GM12875 (cell line): ENCODE measurements around the gene ZNF627.

Experiments used
- H3K4me3 ChIP-seq: one replicate; pipeline ENCODE4 v1.5.1; 2011; ENCODE audit warnings: low read depth, low read length, control low read depth
- TF ChIP-seq, protein P1 (sequence below): IDR thresholded peaks from 2 replicates; pipeline ENCODE4 v1.5.1; 2011; ENCODE audit warnings: low read depth, mild to moderate bottlenecking, control low read depth, inconsistent platforms, low read length, moderate library complexity, borderline replicate concordance; ENCODE audit not compliant: insufficient read depth

Gene ZNF627

DNA sequence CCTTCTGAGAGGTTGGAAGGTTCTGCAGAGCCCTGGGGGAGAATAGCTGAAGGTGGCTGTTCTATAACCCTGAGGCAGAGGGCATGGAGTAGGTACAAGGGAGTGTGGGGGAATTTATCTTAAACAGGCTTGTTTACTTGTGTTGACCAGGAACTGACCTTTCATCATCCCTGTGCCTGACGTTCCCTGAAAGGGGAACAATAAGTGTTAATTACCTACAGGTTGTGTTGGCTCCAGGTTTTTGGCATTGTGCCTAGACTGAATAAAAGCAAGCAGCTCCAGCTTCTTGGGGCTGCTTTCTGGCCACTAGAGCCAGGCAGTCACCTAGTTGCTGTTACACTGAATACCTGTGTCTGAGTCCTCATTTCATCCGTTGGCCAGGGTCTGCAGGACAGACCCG lies 60.0 kb downstream of the ZNF627 start:
- no peak overlapping the region for H3K4me3 ChIP-seq
- TF ChIP-seq, protein P1, sequence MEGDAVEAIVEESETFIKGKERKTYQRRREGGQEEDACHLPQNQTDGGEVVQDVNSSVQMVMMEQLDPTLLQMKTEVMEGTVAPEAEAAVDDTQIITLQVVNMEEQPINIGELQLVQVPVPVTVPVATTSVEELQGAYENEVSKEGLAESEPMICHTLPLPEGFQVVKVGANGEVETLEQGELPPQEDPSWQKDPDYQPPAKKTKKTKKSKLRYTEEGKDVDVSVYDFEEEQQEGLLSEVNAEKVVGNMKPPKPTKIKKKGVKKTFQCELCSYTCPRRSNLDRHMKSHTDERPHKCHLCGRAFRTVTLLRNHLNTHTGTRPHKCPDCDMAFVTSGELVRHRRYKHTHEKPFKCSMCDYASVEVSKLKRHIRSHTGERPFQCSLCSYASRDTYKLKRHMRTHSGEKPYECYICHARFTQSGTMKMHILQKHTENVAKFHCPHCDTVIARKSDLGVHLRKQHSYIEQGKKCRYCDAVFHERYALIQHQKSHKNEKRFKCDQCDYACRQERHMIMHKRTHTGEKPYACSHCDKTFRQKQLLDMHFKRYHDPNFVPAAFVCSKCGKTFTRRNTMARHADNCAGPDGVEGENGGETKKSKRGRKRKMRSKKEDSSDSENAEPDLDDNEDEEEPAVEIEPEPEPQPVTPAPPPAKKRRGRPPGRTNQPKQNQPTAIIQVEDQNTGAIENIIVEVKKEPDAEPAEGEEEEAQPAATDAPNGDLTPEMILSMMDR = no peak

DNA sequence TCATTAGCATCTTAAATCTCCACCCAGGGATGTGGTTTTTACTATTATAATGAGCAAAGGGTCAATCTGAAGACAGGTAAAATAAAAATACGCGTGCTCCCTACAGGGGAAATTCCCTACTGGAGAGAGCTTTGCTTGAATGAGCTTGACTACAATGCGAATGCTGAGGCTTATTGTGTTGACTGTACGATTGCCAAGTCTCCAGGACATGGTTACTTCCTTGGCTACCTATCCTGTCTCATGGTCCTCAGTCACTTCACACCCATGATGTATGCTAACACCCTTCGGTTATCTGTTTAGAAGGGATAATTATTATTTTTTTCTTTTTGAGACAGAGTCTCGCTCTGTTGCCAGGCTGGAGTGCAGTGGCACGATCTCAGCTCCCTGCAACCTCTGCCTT lies 61.7 kb downstream of the ZNF627 start:
- H3K4me3 ChIP-seq = no peak overlapping the region
- TF ChIP-seq, protein P1 = no peak

DNA sequence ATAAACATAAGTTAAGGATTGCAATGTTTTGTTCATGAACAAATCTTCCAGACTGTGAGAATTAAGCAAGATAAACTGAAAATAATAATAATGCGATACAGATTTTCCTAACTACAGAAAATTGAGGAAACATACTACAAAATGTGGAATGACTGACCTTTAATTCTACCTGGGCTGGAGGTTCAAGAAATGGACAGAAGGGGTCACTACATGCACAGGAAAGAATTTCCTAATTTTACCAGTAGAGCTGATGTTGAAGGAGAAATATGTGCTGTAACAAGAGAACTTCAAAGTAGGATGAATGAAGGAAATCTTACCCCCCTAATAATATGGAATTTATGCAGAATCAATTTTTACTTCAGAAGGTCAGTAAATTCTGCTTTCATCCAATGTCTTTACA lies 62.3 kb downstream of the ZNF627 start:
- no peak overlapping the region for H3K4me3 ChIP-seq
- TF ChIP-seq, protein P1 = no peak

DNA sequence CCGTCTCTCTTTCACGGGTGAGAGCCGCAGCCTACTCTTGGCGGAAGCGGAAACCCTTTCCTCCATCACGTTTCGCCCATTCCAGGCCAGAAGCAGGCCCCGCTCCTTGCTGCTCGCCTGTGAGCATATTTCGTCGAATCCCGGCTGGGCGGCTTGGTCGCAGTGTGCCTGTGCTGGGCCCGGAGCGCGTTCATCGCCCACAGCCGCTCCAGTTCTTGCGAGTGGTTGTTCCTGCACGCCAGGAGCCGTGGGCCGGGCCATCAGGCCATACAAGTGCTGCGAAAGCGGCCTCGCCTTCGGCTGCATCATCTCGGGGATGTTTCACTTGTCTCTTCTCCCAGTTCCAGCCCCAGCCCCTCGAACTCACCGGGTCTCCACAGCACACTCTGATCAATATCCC lies 65.0 kb downstream of the ZNF627 start:
- H3K4me3 ChIP-seq = no peak overlapping the region
- TF ChIP-seq, protein P1 = no peak

DNA sequence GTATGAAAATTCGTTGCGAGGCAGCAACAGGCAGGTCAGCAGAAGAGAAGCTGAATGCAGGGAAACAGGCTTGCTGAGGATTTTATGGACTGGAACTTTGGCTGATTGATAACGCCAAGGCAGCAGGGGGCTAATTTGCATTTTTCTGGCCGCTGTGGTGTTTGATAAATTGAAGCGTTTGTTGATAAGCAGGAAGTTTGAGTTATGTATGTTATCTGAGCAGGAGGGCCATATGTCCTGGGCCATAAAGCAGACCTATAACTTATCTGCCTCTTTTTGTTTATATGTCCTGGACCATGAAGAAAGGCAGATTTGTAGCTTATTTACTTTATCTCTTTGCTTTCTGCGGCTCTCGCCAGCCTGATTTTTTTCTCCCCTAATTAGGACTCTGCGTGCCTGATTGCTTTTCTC lies 65.9 kb downstream of the ZNF627 start:
- TF ChIP-seq, protein P1 = no peak
- H3K4me3 ChIP-seq = no peak overlapping the region
